Upper lobe of left lung (tissue), 4 donors: ENCODE results near the gene YAF2.

Experiments used
- EP300 ChIP-seq, 4 donors: sonication (generic); formaldehyde crosslinking; IDR thresholded peaks; one replicate each; pipeline ENCODE4 v1.5.1; 2017; ENCODE audit warnings: antibody characterized with exemption in 4 of 4, control low read depth in 2 of 4
- POLR2A ChIP-seq, 4 donors: fragments of 450-650 bp; IDR thresholded peaks; one replicate each; pipeline ENCODE4 v1.5.1; 2016 to 2017; ENCODE audit warnings: antibody characterized with exemption in 4 of 4, mild to moderate bottlenecking in 2 of 4
- TF ChIP-seq, protein P1 (sequence below), 6 experiments: fragments of 450-650 bp in 4 of 6; fragments of 200-600 bp in 2 of 6; sonication (generic) in 2 of 6; IDR thresholded peaks; one replicate each; pipeline ENCODE4 v1.5.1; 2016 to 2019; ENCODE audit warnings: antibody characterized with exemption in 6 of 6

DNA sequence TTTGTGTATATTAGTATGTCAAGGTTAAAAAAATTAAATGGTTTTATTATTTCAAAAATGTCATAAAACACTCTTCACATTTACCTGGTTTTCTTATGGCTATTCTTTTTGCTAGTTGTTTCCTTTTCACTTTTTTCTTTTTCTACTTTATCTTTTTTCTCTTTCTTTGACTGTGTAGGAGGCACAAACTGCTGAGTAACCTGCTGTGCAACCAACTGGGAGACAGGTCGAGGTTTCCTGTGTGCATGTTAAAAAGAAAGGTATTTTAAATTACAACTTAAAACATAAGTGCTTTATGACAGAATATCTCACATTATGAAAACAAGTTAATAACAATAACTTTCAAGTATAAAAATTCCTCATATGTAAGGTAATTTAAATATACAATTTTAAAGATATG, 76.5 kb downstream of the YAF2 start:
- TF ChIP-seq, protein P1, sequence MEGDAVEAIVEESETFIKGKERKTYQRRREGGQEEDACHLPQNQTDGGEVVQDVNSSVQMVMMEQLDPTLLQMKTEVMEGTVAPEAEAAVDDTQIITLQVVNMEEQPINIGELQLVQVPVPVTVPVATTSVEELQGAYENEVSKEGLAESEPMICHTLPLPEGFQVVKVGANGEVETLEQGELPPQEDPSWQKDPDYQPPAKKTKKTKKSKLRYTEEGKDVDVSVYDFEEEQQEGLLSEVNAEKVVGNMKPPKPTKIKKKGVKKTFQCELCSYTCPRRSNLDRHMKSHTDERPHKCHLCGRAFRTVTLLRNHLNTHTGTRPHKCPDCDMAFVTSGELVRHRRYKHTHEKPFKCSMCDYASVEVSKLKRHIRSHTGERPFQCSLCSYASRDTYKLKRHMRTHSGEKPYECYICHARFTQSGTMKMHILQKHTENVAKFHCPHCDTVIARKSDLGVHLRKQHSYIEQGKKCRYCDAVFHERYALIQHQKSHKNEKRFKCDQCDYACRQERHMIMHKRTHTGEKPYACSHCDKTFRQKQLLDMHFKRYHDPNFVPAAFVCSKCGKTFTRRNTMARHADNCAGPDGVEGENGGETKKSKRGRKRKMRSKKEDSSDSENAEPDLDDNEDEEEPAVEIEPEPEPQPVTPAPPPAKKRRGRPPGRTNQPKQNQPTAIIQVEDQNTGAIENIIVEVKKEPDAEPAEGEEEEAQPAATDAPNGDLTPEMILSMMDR (IDR thresholded peaks at IDR 0.05), result no peak
- TF ChIP-seq EP300 (IDR thresholded peaks at IDR 0.05) (no peak), POLR2A (IDR thresholded peaks at IDR 0.05) (no peak)
